ENCODE results near the gene CRHR2.

The CRHR2 gene

GRCh38 chr7:30604901-30605300 is 77.4 kb downstream of the CRHR2 start:
- TF ChIP-seq CTCF (IDR thresholded peaks at IDR 0.05): no peak
